K562 (cell line): ENCODE results near the gene AFDN. TPM values are rescaled to one million over a fixed set of nuclear protein-coding genes. Genes with fewer than 3 reads are reported as not detected.

Source experiments
- ARID2 ChIP-seq: fragments of 450-650 bp; IDR thresholded peaks from 2 replicates; pipeline ENCODE4 v1.6.1; 2017; ENCODE audit warnings: antibody characterized with exemption, mild to moderate bottlenecking
- CXXC5 ChIP-seq: fragments of 250-450 bp; sonication (Bioruptor Pico); IDR thresholded peaks from 2 replicates; pipeline ENCODE4 v1.8.0; 2022; ENCODE audit warnings: inconsistent platforms, mild to moderate bottlenecking, moderate library complexity
- DMBX1 ChIP-seq: fragments of 250-450 bp; sonication (Bioruptor Pico); IDR thresholded peaks from 2 replicates; pipeline ENCODE4 v1.8.0; 2022; ENCODE audit warnings: inconsistent platforms, mild to moderate bottlenecking, moderate library complexity, borderline replicate concordance
- ETS2 ChIP-seq: IDR thresholded peaks from 2 replicates; pipeline ENCODE4 v1.6.1; 2016; ENCODE audit warnings: borderline replicate concordance, missing genetic modification characterization, mild to moderate bottlenecking, moderate library complexity, missing compliant biosample characterization; ENCODE audit not compliant: poor library complexity, severe bottlenecking
- HDAC3 ChIP-seq: fragments of 450-650 bp; IDR thresholded peaks from 2 replicates; pipeline ENCODE4 v1.6.1; 2018; ENCODE audit warnings: borderline replicate concordance, mild to moderate bottlenecking, moderate library complexity; ENCODE audit not compliant: partially characterized antibody
- JUN ChIP-seq, 2 experiments: sonication (generic) in 1 of 2; formaldehyde crosslinking in 1 of 2; IDR thresholded peaks; 2 replicates each; pipeline versions ENCODE4 v1.6.1 to v1.8.0; 2012 to 2022; ENCODE audit warnings: borderline replicate concordance in 2 of 2, mild to moderate bottlenecking in 2 of 2, improper control_type of control experiment in 1 of 2, low read depth in 1 of 2, low read length in 1 of 2, missing genetic modification reagents in 1 of 2
- KLF1 ChIP-seq: fragments of 450-650 bp; IDR thresholded peaks from 2 replicates; pipeline ENCODE4 v1.6.1; 2016; ENCODE audit warnings: missing genetic modification characterization, missing compliant biosample characterization
- LEF1 ChIP-seq: fragments of 450-650 bp; IDR thresholded peaks from 2 replicates; pipeline ENCODE4 v1.6.1; 2016; ENCODE audit warnings: mild to moderate bottlenecking
- NBN ChIP-seq: fragments of 450-650 bp; IDR thresholded peaks from 2 replicates; pipeline ENCODE4 v1.6.1; 2016; ENCODE audit warnings: low read depth, mild to moderate bottlenecking
- NCOA2 ChIP-seq, 2 experiments: fragments of 450-650 bp; IDR thresholded peaks; 2 replicates each; pipeline ENCODE4 v1.6.1; 2018; ENCODE audit warnings: mild to moderate bottlenecking in 2 of 2, moderate library complexity in 1 of 2; ENCODE audit not compliant: partially characterized antibody in 2 of 2
- NCOA4 ChIP-seq: fragments of 450-650 bp; IDR thresholded peaks from 2 replicates; pipeline ENCODE4 v1.6.1; 2018; ENCODE audit warnings: mild to moderate bottlenecking; ENCODE audit not compliant: partially characterized antibody
- PBX2 ChIP-seq, 2 experiments: IDR thresholded peaks in 1 of 2; conservative IDR thresholded peaks in 1 of 2; 2 replicates each; pipeline ENCODE4 v1.6.1; 2016; ENCODE audit warnings: low read depth in 2 of 2, mild to moderate bottlenecking in 1 of 2, missing compliant biosample characterization in 1 of 2, missing genetic modification characterization in 1 of 2, moderate library complexity in 1 of 2
- TAF1 ChIP-seq: IDR thresholded peaks from 2 replicates; pipeline ENCODE4 v1.6.1; 2011; ENCODE audit warnings: mild to moderate bottlenecking, low read length, moderate library complexity; ENCODE audit not compliant: insufficient read depth, control insufficient read depth, severe bottlenecking; ENCODE audit errors: extremely low read depth
- TBL1XR1 ChIP-seq, 2 experiments: IDR thresholded peaks; 2 replicates each; pipeline ENCODE4 v1.6.1; 2012; ENCODE audit warnings: improper control_type of control experiment in 2 of 2, low read length in 2 of 2, mild to moderate bottlenecking in 1 of 2
- YY1 ChIP-seq, 3 experiments: IDR thresholded peaks; 2 replicates each; pipeline ENCODE4 v1.6.1; 2011; ENCODE audit warnings: low read length in 2 of 3, mild to moderate bottlenecking in 2 of 3, moderate library complexity in 2 of 3, borderline replicate concordance in 1 of 3, control low read depth in 1 of 3, low read depth in 1 of 3; ENCODE audit not compliant: insufficient read depth in 3 of 3, insufficient replicate concordance in 2 of 3, control insufficient read depth in 1 of 3, insufficient read length in 1 of 3; ENCODE audit errors: extremely low read depth in 1 of 3
- ZBTB2 ChIP-seq: fragments of 450-650 bp; IDR thresholded peaks from 2 replicates; pipeline ENCODE4 v1.6.1; 2016; ENCODE audit warnings: antibody characterized with exemption
- polyA plus RNA-seq, 8 experiments: library from polyadenylated mRNA; depleted of rRNA in 4 of 8; stranded (reverse) in 5 of 8; unstranded in 3 of 8; fragments of >200 nt; fragmentation: Nextera tagmentation in 2 of 8; fragmentation: Illumina TruSeq in 1 of 8; extraction: Ambion mirVana in 2 of 8; extraction: Trizol in 1 of 8; gene quantifications; 2 replicates each; pipeline versions ENCODE4 v1.2.1 to v1.2.3, GENCODE V29; 2011 to 2014; ENCODE audit warnings: inconsistent platforms in 1 of 8, missing spikeins in 1 of 8
- total RNA-seq, 7 experiments: library from RNA; depleted of rRNA in 6 of 7; stranded (reverse); fragments of >200 nt in 6 of 7; fragmentation: Illumina TruSeq in 2 of 7; extraction: Trizol in 2 of 7; gene quantifications; 2 replicates each; pipeline versions ENCODE4 v1.2.1 to v1.2.3, GENCODE V29; 2011 to 2021; ENCODE audit warnings: low replicate concordance in 1 of 7
- TF ChIP-seq, protein P1 (sequence below): sonication (generic); formaldehyde crosslinking; IDR thresholded peaks from 2 replicates; pipeline ENCODE4 v1.8.0; 2022; ENCODE audit warnings: mild to moderate bottlenecking, missing genetic modification reagents
- TF ChIP-seq, protein P2 (sequence below): fragments of 450-650 bp; formaldehyde crosslinking; IDR thresholded peaks from 2 replicates; pipeline ENCODE4 v1.4.0; 2020; ENCODE audit warnings: mild to moderate bottlenecking, moderate library complexity

AFDN gene
- total and polyA plus RNA-seq, 9 of the 15 experiments (the other 6 are each of a cell fraction or from before 2014, with no cell fraction given), result 7.2 to 129 (median 105) TPM

- TF ChIP-seq PBX2 (CRISPR knock-in tag; IDR thresholded peaks at IDR 0.05; ENCODE audit: low read depth) (no peak), PBX2 (tag; conservative IDR thresholded peaks at IDR 0.05; ENCODE audit: low read depth) (peak; percentile 96), CXXC5 (CRISPR knock-in tag) (peak; percentile 65), DMBX1 (CRISPR knock-in tag) (peak; percentile 40; the same call in 1 of the 2 replicates), YY1 (IDR thresholded peaks at IDR 0.05; ENCODE audit: borderline replicate concordance in 1 of 3, control insufficient read depth in 1 of 3, extremely low read depth in 1 of 3, insufficient read depth in 3 of 3, insufficient read length in 1 of 3, insufficient replicate concordance in 2 of 3, low read depth in 1 of 3, low read length in 2 of 3) (peak in 1 of 3 experiments; percentile 18), ARID2 (no peak), ZBTB2 (peak; percentile 43; the same call in 1 of the 2 replicates), JUN (IDR thresholded peaks at IDR 0.05; ENCODE audit: borderline replicate concordance, low read depth, low read length) (peak; percentile 97), JUN (CRISPR knock-in tag; IDR thresholded peaks at IDR 0.05; ENCODE audit: borderline replicate concordance) (peak; percentile 65; the same call in 1 of the 2 replicates), TAF1 (peak; percentile 57), HDAC3 (peak; percentile 53), ETS2 (tag) (no peak), LEF1 (peak; percentile 91), TBL1XR1 (IDR thresholded peaks at IDR 0.05; ENCODE audit: low read length in 2 of 2) (peak in 1 of 2 experiments; percentile 88; a peak in 2 of 4 replicates), NBN (peak; percentile 75), KLF1 (no peak), NCOA2 (IDR thresholded peaks at IDR 0.05; ENCODE audit: partially characterized antibody in 2 of 2) (peak in 1 of 2 experiments; percentile 77), NCOA4 (no peak)
- TF ChIP-seq, protein P1, sequence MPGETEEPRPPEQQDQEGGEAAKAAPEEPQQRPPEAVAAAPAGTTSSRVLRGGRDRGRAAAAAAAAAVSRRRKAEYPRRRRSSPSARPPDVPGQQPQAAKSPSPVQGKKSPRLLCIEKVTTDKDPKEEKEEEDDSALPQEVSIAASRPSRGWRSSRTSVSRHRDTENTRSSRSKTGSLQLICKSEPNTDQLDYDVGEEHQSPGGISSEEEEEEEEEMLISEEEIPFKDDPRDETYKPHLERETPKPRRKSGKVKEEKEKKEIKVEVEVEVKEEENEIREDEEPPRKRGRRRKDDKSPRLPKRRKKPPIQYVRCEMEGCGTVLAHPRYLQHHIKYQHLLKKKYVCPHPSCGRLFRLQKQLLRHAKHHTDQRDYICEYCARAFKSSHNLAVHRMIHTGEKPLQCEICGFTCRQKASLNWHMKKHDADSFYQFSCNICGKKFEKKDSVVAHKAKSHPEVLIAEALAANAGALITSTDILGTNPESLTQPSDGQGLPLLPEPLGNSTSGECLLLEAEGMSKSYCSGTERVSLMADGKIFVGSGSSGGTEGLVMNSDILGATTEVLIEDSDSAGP, result no peak
- TF ChIP-seq, protein P2, sequence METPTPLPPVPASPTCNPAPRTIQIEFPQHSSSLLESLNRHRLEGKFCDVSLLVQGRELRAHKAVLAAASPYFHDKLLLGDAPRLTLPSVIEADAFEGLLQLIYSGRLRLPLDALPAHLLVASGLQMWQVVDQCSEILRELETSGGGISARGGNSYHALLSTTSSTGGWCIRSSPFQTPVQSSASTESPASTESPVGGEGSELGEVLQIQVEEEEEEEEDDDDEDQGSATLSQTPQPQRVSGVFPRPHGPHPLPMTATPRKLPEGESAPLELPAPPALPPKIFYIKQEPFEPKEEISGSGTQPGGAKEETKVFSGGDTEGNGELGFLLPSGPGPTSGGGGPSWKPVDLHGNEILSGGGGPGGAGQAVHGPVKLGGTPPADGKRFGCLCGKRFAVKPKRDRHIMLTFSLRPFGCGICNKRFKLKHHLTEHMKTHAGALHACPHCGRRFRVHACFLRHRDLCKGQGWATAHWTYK (CRISPR knock-in tag), result peak; percentile 65; the same call in 1 of the 2 replicates
Measured at GRCh38 chr6:167855825-167856425, 29.2 kb downstream of the AFDN start (continued).
